IPS-20b (cell line): ENCODE measurements around the gene PPIA.

Experiments used
- H3K27ac ChIP-seq: one replicate; pipeline ENCODE4 v1.5.1; 2013; ENCODE audit warnings: low read length
- H3K27me3 ChIP-seq: 2 replicates; pipeline ENCODE4 v1.6.1; 2013; ENCODE audit warnings: mild to moderate bottlenecking, low read length, inconsistent platforms; ENCODE audit not compliant: insufficient read depth
- H3K36me3 ChIP-seq: 2 replicates; pipeline ENCODE4 v1.6.1; 2013; ENCODE audit warnings: low read depth, mild to moderate bottlenecking, inconsistent platforms, low read length, moderate library complexity; ENCODE audit not compliant: insufficient read depth
- H3K4me1 ChIP-seq: 2 replicates; pipeline ENCODE4 v1.6.1; 2013; ENCODE audit warnings: mild to moderate bottlenecking, control low read depth, inconsistent platforms, low read length, moderate library complexity; ENCODE audit not compliant: insufficient read depth
- H3K4me3 ChIP-seq: 2 replicates; pipeline ENCODE4 v1.5.1; 2013; ENCODE audit warnings: mild to moderate bottlenecking, low read length, inconsistent platforms
- H3K9ac ChIP-seq: 2 replicates; pipeline ENCODE4 v1.6.1; 2013; ENCODE audit warnings: low read depth, mild to moderate bottlenecking, inconsistent platforms, low read length, moderate library complexity
- H3K9me3 ChIP-seq: 2 replicates; pipeline ENCODE4 v1.6.1; 2013; ENCODE audit warnings: mild to moderate bottlenecking, low read depth, low read length, inconsistent platforms; ENCODE audit not compliant: insufficient read depth

PPIA gene

GRCh38 chr7:44847920-44848634, 51.6 kb downstream of the PPIA start, which contains the start of gene H2AZ2:
Gene H2AZ2 (minus strand): TSS chr7:44848087. CDS start chr7:44847971, 116 bp downstream.
- Histone ChIP-seq H3K4me1 (no peaks in the 10 kb centered on the region; the same call in 1 of the 2 replicates), H3K36me3 (no peaks in the 10 kb centered on the region), H3K27ac (peak within 1 kb of the TSS; percentile 97), H3K9me3 (no peaks in the 10 kb centered on the region), H3K9ac (peak within 1 kb of the TSS; percentile 98), H3K4me3 (peak within 1 kb of the TSS; percentile 99), H3K27me3 (no peaks in the 10 kb centered on the region)

- no peaks in the 10 kb centered on the region for H3K27me3 ChIP-seq
- no peaks in the 10 kb centered on the region for H3K9me3 ChIP-seq
- H3K9ac ChIP-seq: peak overlapping the region; percentile 98
- no peaks in the 10 kb centered on the region; the same call in 1 of the 2 replicates for H3K4me1 ChIP-seq
- H3K4me3 ChIP-seq: peak overlapping the region; percentile 82
- no peaks in the 10 kb centered on the region for H3K36me3 ChIP-seq
- H3K27ac ChIP-seq: no peak overlapping the region
Observed at GRCh38 chr7:44849259-44849884, 52.9 kb downstream of the PPIA start.

- no peaks in the 10 kb centered on the region for H3K9me3 ChIP-seq
- H3K4me3 ChIP-seq: no peak overlapping the region
- H3K36me3 ChIP-seq: no peaks in the 10 kb centered on the region
- no peak overlapping the region for H3K9ac ChIP-seq
- H3K4me1 ChIP-seq: no peaks in the 10 kb centered on the region; the same call in 1 of the 2 replicates
- no peak overlapping the region for H3K27ac ChIP-seq
- H3K27me3 ChIP-seq: no peaks in the 10 kb centered on the region
Observed at GRCh38 chr7:44849885-44850544, 53.5 kb downstream of the PPIA start.

- no peaks in the 10 kb centered on the region for H3K9me3 ChIP-seq
- no peaks in the 10 kb centered on the region; the same call in 1 of the 2 replicates for H3K4me1 ChIP-seq
- H3K36me3 ChIP-seq: no peaks in the 10 kb centered on the region
- H3K9ac ChIP-seq: no peak overlapping the region
- H3K27ac ChIP-seq: no peak overlapping the region
- no peaks in the 10 kb centered on the region for H3K27me3 ChIP-seq
- H3K4me3 ChIP-seq: no peak overlapping the region
Observed at GRCh38 chr7:44852590-44852989, 56.1 kb downstream of the PPIA start.
